Activated naive CD8-positive, alpha-beta T cell (primary cell): ENCODE measurements around the gene C1QTNF8.

ENCODE experiments used
- H3K27ac Mint-ChIP-seq: one replicate; pipeline ENCODE4 v1.8.0; 2021; ENCODE audit warnings: mixed read lengths
- H3K27me3 Mint-ChIP-seq: one replicate; pipeline ENCODE4 v1.8.0; 2021; ENCODE audit warnings: mixed read lengths
- H3K36me3 Mint-ChIP-seq: one replicate; pipeline ENCODE4 v1.8.0; 2021; ENCODE audit warnings: mixed read lengths
- H3K4me1 Mint-ChIP-seq: one replicate; pipeline ENCODE4 v1.8.0; 2021; ENCODE audit warnings: low read depth, mixed read lengths
- H3K4me3 Mint-ChIP-seq: one replicate; pipeline ENCODE4 v1.8.0; 2021; ENCODE audit warnings: mild to moderate bottlenecking, mixed read lengths
- H3K9me3 Mint-ChIP-seq: one replicate; pipeline ENCODE4 v1.8.0; 2021; ENCODE audit warnings: low read depth, mixed read lengths

C1QTNF8 gene

GRCh38 chr16:1047801-1048200 is 48.2 kb downstream of the C1QTNF8 start:
- Mint-ChIP-seq H3K27ac (no peak overlapping the region), H3K4me3 (no peak overlapping the region), H3K4me1 (no peaks in the 10 kb centered on the region), H3K9me3 (no peaks in the 10 kb centered on the region), H3K36me3 (no peaks in the 10 kb centered on the region), H3K27me3 (no peaks in the 10 kb centered on the region)

- Mint-ChIP-seq H3K36me3 (no peaks in the 10 kb centered on the region), H3K27ac (no peak overlapping the region), H3K4me3 (no peak overlapping the region), H3K27me3 (peaks cover 2% of the 10 kb centered on the region), H3K4me1 (no peaks in the 10 kb centered on the region), H3K9me3 (no peaks in the 10 kb centered on the region)
Measured at GRCh38 chr16:1047123-1047522, 48.9 kb downstream of the C1QTNF8 start.

GRCh38 chr16:1045993-1046911 is 49.8 kb downstream of the C1QTNF8 start:
- H3K9me3 Mint-ChIP-seq, result no peaks in the 10 kb centered on the region
- peaks cover 2% of the 10 kb centered on the region for H3K27me3 Mint-ChIP-seq
- no peaks in the 10 kb centered on the region for H3K4me1 Mint-ChIP-seq
- H3K4me3 Mint-ChIP-seq, result no peak overlapping the region
- no peaks in the 10 kb centered on the region for H3K36me3 Mint-ChIP-seq
- H3K27ac Mint-ChIP-seq, result no peak overlapping the region

- Mint-ChIP-seq H3K36me3 (no peaks in the 10 kb centered on the region), H3K4me3 (no peak overlapping the region), H3K27me3 (peaks cover 2% of the 10 kb centered on the region), H3K27ac (no peak overlapping the region), H3K9me3 (no peaks in the 10 kb centered on the region), H3K4me1 (no peaks in the 10 kb centered on the region)
Measured at GRCh38 chr16:1045310-1045992, 50.6 kb downstream of the C1QTNF8 start.

GRCh38 chr16:1044460-1045309 is 51.4 kb downstream of the C1QTNF8 start:
- peaks cover 2% of the 10 kb centered on the region for H3K27me3 Mint-ChIP-seq
- no peaks in the 10 kb centered on the region for H3K36me3 Mint-ChIP-seq
- no peaks in the 10 kb centered on the region for H3K4me1 Mint-ChIP-seq
- no peak overlapping the region for H3K4me3 Mint-ChIP-seq
- no peaks in the 10 kb centered on the region for H3K9me3 Mint-ChIP-seq
- H3K27ac Mint-ChIP-seq, result no peak overlapping the region

- Mint-ChIP-seq H3K9me3 (no peaks in the 10 kb centered on the region), H3K27ac (no peak overlapping the region), H3K4me1 (no peaks in the 10 kb centered on the region), H3K4me3 (no peak overlapping the region), H3K36me3 (no peaks in the 10 kb centered on the region), H3K27me3 (peaks cover 2% of the 10 kb centered on the region)
Measured at GRCh38 chr16:1043881-1044451, 52.1 kb downstream of the C1QTNF8 start.

- Mint-ChIP-seq H3K4me3 (no peak overlapping the region), H3K27me3 (peaks cover 2% of the 10 kb centered on the region), H3K4me1 (no peaks in the 10 kb centered on the region), H3K27ac (no peak overlapping the region), H3K9me3 (no peaks in the 10 kb centered on the region), H3K36me3 (no peaks in the 10 kb centered on the region)
Measured at GRCh38 chr16:1042866-1043265, 53.2 kb downstream of the C1QTNF8 start.

- H3K36me3 Mint-ChIP-seq, result no peaks in the 10 kb centered on the region
- no peaks in the 10 kb centered on the region for H3K9me3 Mint-ChIP-seq
- no peaks in the 10 kb centered on the region for H3K4me1 Mint-ChIP-seq
- no peak overlapping the region for H3K27ac Mint-ChIP-seq
- H3K27me3 Mint-ChIP-seq, result peaks cover 2% of the 10 kb centered on the region
- H3K4me3 Mint-ChIP-seq, result no peak overlapping the region
Measured at GRCh38 chr16:1042049-1042744, 53.8 kb downstream of the C1QTNF8 start.

- Mint-ChIP-seq H3K4me1 (no peaks in the 10 kb centered on the region), H3K9me3 (no peaks in the 10 kb centered on the region), H3K36me3 (no peaks in the 10 kb centered on the region), H3K4me3 (no peak overlapping the region), H3K27ac (no peak overlapping the region), H3K27me3 (peaks cover 2% of the 10 kb centered on the region)
Measured at GRCh38 chr16:1040346-1040745, 55.7 kb downstream of the C1QTNF8 start.

GRCh38 chr16:1039762-1040161 is 56.3 kb downstream of the C1QTNF8 start:
- H3K4me1 Mint-ChIP-seq, result no peaks in the 10 kb centered on the region
- H3K27ac Mint-ChIP-seq, result no peak overlapping the region
- no peak overlapping the region for H3K4me3 Mint-ChIP-seq
- H3K9me3 Mint-ChIP-seq, result no peaks in the 10 kb centered on the region
- H3K36me3 Mint-ChIP-seq, result no peaks in the 10 kb centered on the region
- peaks cover 2% of the 10 kb centered on the region for H3K27me3 Mint-ChIP-seq

- no peaks in the 10 kb centered on the region for H3K4me1 Mint-ChIP-seq
- no peaks in the 10 kb centered on the region for H3K9me3 Mint-ChIP-seq
- H3K36me3 Mint-ChIP-seq, result no peaks in the 10 kb centered on the region
- H3K27me3 Mint-ChIP-seq, result peaks cover 2% of the 10 kb centered on the region
- no peak overlapping the region for H3K27ac Mint-ChIP-seq
- no peak overlapping the region for H3K4me3 Mint-ChIP-seq
Measured at GRCh38 chr16:1038932-1039331, 57.1 kb downstream of the C1QTNF8 start.
